Measurements from ENCODE around the gene SDF2. TPM values are rescaled to one million over a fixed set of nuclear protein-coding genes. Genes with fewer than 3 reads are reported as not detected.

The SDF2 gene
- total RNA-seq, 2 experiments from 2014 or later, result 30.3 to 32.0 TPM

GRCh38 chr17:28634206-28634865, 27.4 kb downstream of the SDF2 start:
- Mint-ChIP-seq H3K4me1 (ENCODE audit: low read depth) (peaks cover 17% of the 10 kb centered on the region), H3K4me3 (no peak overlapping the region), H3K27me3 (no peaks in the 10 kb centered on the region), H3K9me3 (no peaks in the 10 kb centered on the region), H3K27ac (no peak overlapping the region), H3K36me3 (ENCODE audit: low read depth) (peaks cover 89% of the 10 kb centered on the region)
- H3K27me3 ChIP-seq (ENCODE audit: control insufficient read depth in 1 of 2, insufficient read depth in 2 of 2, low read length in 2 of 2), result no peaks in the 10 kb centered on the region
- no peaks in the 10 kb centered on the region for H3K9me3 ChIP-seq (ENCODE audit: control insufficient read depth in 1 of 2, insufficient read depth in 1 of 2, low read length in 2 of 2)
- ChIA-PET POLR2A (interaction anchor here (1.3 kb wide), 1 partner anchor 11 kb away, joined by 4 read pairs; the partner anchor contains the start of gene BLTP2), CTCF (interaction anchor here (0.7 kb wide), 1 partner anchor 10 kb away, joined by 3 read pairs; no protein-coding TSS in a partner anchor)
- intact Hi-C loops (cut with DNase I, micrococcal nuclease), result no loop called here
- peaks cover 5% of the 10 kb centered on the region for H3K4me1 ChIP-seq (ENCODE audit: insufficient read depth, low read length)
- TF ChIP-seq CTCF (IDR thresholded peaks at IDR 0.05), result no peak
- DNase-seq (no peak), ATAC-seq (ENCODE audit: poor library complexity) (no peak)
- H3K27ac ChIP-seq (ENCODE audit: low read depth in 1 of 2, low read length in 2 of 2), result no peak overlapping the region
- H3K36me3 ChIP-seq (ENCODE audit: insufficient read depth, low read length), result peaks cover 99% of the 10 kb centered on the region
- no peak overlapping the region for H3K4me3 ChIP-seq (ENCODE audit: low read length)

- ChIA-PET POLR2A (no interaction called here), CTCF (no interaction called here)
- Histone ChIP-seq H3K27me3 (ENCODE audit: control insufficient read depth in 1 of 2, insufficient read depth in 2 of 2, low read length in 2 of 2) (no peaks in the 10 kb centered on the region), H3K4me1 (ENCODE audit: insufficient read depth, low read length) (no peaks in the 10 kb centered on the region), H3K4me3 (ENCODE audit: low read length) (no peak overlapping the region), H3K27ac (ENCODE audit: low read depth in 1 of 2, low read length in 2 of 2) (no peak overlapping the region), H3K9me3 (ENCODE audit: control insufficient read depth in 1 of 2, insufficient read depth in 1 of 2, low read length in 2 of 2) (no peaks in the 10 kb centered on the region), H3K36me3 (ENCODE audit: insufficient read depth, low read length) (peaks cover 80% of the 10 kb centered on the region)
- H3K4me3 Mint-ChIP-seq, result no peak overlapping the region
- intact Hi-C loops (cut with DNase I, micrococcal nuclease), result no loop called here
- no peak overlapping the region for H3K27ac Mint-ChIP-seq
- no peak for TF ChIP-seq CTCF (IDR thresholded peaks at IDR 0.05)
- H3K4me1 Mint-ChIP-seq (ENCODE audit: low read depth), result peaks cover 4% of the 10 kb centered on the region
- H3K27me3 Mint-ChIP-seq, result no peaks in the 10 kb centered on the region
- no peak for ATAC-seq (ENCODE audit: poor library complexity)
- H3K36me3 Mint-ChIP-seq (ENCODE audit: low read depth), result peaks cover 79% of the 10 kb centered on the region
- no peak for DNase-seq
- H3K9me3 Mint-ChIP-seq, result no peaks in the 10 kb centered on the region
These were observed 34.9 kb downstream of the SDF2 start for GRCh38 chr17:28626818-28627217.

- TF ChIP-seq CTCF (IDR thresholded peaks at IDR 0.05), result no peak
- Mint-ChIP-seq H3K36me3 (ENCODE audit: low read depth) (peaks cover 92% of the 10 kb centered on the region), H3K27me3 (no peaks in the 10 kb centered on the region), H3K27ac (no peak overlapping the region), H3K9me3 (no peaks in the 10 kb centered on the region), H3K4me3 (no peak overlapping the region), H3K4me1 (ENCODE audit: low read depth) (peaks cover 4% of the 10 kb centered on the region)
- H3K9me3 ChIP-seq (ENCODE audit: control insufficient read depth in 1 of 2, insufficient read depth in 1 of 2, low read length in 2 of 2), result no peaks in the 10 kb centered on the region
- no peaks in the 10 kb centered on the region for H3K27me3 ChIP-seq (ENCODE audit: control insufficient read depth in 1 of 2, insufficient read depth in 2 of 2, low read length in 2 of 2)
- DNase-seq (no peak), ATAC-seq (ENCODE audit: poor library complexity) (no peak)
- POLR2A ChIA-PET, result interaction anchor here (1.1 kb wide), 1 partner anchor 9 kb away, joined by 3 read pairs; no protein-coding TSS in a partner anchor
- H3K4me3 ChIP-seq (ENCODE audit: low read length), result no peak overlapping the region
- no peaks in the 10 kb centered on the region for H3K4me1 ChIP-seq (ENCODE audit: insufficient read depth, low read length)
- no peak overlapping the region for H3K27ac ChIP-seq (ENCODE audit: low read depth in 1 of 2, low read length in 2 of 2)
- H3K36me3 ChIP-seq (ENCODE audit: insufficient read depth, low read length), result peaks cover 82% of the 10 kb centered on the region
- intact Hi-C loops (cut with DNase I, micrococcal nuclease), result no loop called here
- CTCF ChIA-PET, result no interaction called here
These were observed 37.6 kb downstream of the SDF2 start for GRCh38 chr17:28624148-28624547.
